ENCODE results near the gene PLA2G4F.
A peak's percentile ranks its signal among the peaks of the same experiment; 100 is the strongest.

Gene PLA2G4F

GRCh38 chr15:42138968-42139386, 17.5 kb downstream of the PLA2G4F start:
- TF ChIP-seq, protein P1, sequence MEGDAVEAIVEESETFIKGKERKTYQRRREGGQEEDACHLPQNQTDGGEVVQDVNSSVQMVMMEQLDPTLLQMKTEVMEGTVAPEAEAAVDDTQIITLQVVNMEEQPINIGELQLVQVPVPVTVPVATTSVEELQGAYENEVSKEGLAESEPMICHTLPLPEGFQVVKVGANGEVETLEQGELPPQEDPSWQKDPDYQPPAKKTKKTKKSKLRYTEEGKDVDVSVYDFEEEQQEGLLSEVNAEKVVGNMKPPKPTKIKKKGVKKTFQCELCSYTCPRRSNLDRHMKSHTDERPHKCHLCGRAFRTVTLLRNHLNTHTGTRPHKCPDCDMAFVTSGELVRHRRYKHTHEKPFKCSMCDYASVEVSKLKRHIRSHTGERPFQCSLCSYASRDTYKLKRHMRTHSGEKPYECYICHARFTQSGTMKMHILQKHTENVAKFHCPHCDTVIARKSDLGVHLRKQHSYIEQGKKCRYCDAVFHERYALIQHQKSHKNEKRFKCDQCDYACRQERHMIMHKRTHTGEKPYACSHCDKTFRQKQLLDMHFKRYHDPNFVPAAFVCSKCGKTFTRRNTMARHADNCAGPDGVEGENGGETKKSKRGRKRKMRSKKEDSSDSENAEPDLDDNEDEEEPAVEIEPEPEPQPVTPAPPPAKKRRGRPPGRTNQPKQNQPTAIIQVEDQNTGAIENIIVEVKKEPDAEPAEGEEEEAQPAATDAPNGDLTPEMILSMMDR (IDR thresholded peaks at IDR 0.05; ENCODE audit: low read depth, low read length, missing control alignments): no peak
- H3K4me3 ChIP-seq (ENCODE audit: low read depth, low read length): no peak overlapping the region
- no peak for DNase-seq (ENCODE audit: low read depth)

DNA sequence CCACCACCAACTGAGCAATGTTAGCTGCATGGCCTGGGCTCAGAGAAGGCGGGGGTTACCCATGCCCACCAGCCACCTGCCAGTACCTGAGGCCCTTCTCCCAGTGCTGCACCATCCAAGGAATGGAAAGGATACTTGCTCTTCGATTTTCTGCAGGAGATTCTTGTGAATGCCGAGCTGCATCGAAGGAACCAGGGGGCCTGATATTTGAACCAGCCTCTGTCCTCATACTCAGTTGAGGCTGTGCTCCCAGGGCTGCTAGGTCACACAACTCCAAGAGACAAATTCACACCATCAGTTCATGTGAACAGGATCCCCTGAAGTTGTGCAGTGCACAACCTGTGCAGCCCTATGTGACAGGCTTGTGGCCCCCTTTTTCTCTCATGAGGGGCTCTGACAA, 18.0 kb downstream of the PLA2G4F start:
- TF ChIP-seq, protein P1 (IDR thresholded peaks at IDR 0.05; ENCODE audit: low read depth, low read length, missing control alignments): no peak
- no peak overlapping the region for H3K4me3 ChIP-seq (ENCODE audit: low read depth, low read length)
- no peak for DNase-seq (ENCODE audit: low read depth)

GRCh38 chr15:42137461-42138261, 18.8 kb downstream of the PLA2G4F start:
- H3K4me3 ChIP-seq (ENCODE audit: low read depth, low read length): no peak overlapping the region
- no peak for DNase-seq (ENCODE audit: low read depth)
- TF ChIP-seq, protein P1 (IDR thresholded peaks at IDR 0.05; ENCODE audit: low read depth, low read length, missing control alignments): peak; percentile 56

- TF ChIP-seq, protein P1 (IDR thresholded peaks at IDR 0.05; ENCODE audit: low read depth, low read length, missing control alignments): no peak
- no peak for DNase-seq (ENCODE audit: low read depth)
- no peak overlapping the region for H3K4me3 ChIP-seq (ENCODE audit: low read depth, low read length)
These were observed 19.9 kb downstream of the PLA2G4F start for GRCh38 chr15:42136513-42136912.

DNA sequence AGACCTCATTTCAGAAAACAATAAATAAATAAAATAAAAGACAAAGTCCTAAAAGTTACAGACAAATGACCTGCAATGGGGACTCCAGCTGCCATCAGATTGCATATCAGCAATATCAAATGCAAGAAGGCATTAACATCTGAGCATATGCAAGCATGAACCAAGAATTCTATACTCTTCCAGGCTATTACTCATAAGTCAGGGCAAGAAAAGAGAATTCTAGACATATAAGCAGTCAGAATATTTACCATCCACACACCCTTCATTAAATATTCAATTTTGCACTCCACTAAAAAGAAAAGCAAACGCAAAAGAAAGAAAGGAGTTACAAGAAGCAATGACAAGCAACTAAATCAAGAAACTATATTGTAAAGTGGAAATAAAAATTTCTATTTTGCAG, 21.1 kb downstream of the PLA2G4F start:
- DNase-seq (ENCODE audit: low read depth): no peak
- TF ChIP-seq, protein P1 (IDR thresholded peaks at IDR 0.05; ENCODE audit: low read depth, low read length, missing control alignments): no peak
- H3K4me3 ChIP-seq (ENCODE audit: low read depth, low read length): no peak overlapping the region

- no peak for DNase-seq (ENCODE audit: low read depth)
- TF ChIP-seq, protein P1 (IDR thresholded peaks at IDR 0.05; ENCODE audit: low read depth, low read length, missing control alignments): no peak
These were observed 21.7 kb downstream of the PLA2G4F start for GRCh38 chr15:42134617-42135245.

More at GRCh38 chr15:42134617-42135245, 21.7 kb downstream of the PLA2G4F start:
- no peak overlapping the region for H3K4me3 ChIP-seq (ENCODE audit: low read depth, low read length)
